Rectal smooth muscle tissue (tissue), 1 donor: ENCODE results near the gene TAS1R1.

Experiments used
- H3K27ac ChIP-seq: one replicate; pipeline ENCODE4 v1.7.0; 2013; ENCODE audit warnings: low read depth, low read length, inconsistent platforms
- H3K27me3 ChIP-seq: one replicate; pipeline ENCODE4 v1.7.0; 2013; ENCODE audit warnings: low read length; ENCODE audit not compliant: control insufficient read depth, insufficient read depth
- H3K36me3 ChIP-seq: one replicate; pipeline ENCODE4 v1.7.0; 2013; ENCODE audit warnings: low read length; ENCODE audit not compliant: control insufficient read depth, insufficient read depth
- H3K4me1 ChIP-seq: one replicate; pipeline ENCODE4 v1.7.0; 2013; ENCODE audit warnings: low read length; ENCODE audit not compliant: control insufficient read depth, insufficient read depth
- H3K4me3 ChIP-seq: one replicate; pipeline ENCODE4 v1.7.0; 2013; ENCODE audit warnings: low read length
- H3K9ac ChIP-seq: one replicate; pipeline ENCODE4 v1.7.0; 2013; ENCODE audit warnings: low read length

Gene TAS1R1

GRCh38 chr1:6627841-6628545 is 72.9 kb downstream of the TAS1R1 start:
- Histone ChIP-seq H3K36me3 (peaks cover 22% of the 10 kb centered on the region), H3K27me3 (peaks cover 2% of the 10 kb centered on the region), H3K4me3 (no peak overlapping the region), H3K9ac (no peak overlapping the region), H3K27ac (no peak overlapping the region), H3K4me1 (peaks cover 2% of the 10 kb centered on the region)

DNA sequence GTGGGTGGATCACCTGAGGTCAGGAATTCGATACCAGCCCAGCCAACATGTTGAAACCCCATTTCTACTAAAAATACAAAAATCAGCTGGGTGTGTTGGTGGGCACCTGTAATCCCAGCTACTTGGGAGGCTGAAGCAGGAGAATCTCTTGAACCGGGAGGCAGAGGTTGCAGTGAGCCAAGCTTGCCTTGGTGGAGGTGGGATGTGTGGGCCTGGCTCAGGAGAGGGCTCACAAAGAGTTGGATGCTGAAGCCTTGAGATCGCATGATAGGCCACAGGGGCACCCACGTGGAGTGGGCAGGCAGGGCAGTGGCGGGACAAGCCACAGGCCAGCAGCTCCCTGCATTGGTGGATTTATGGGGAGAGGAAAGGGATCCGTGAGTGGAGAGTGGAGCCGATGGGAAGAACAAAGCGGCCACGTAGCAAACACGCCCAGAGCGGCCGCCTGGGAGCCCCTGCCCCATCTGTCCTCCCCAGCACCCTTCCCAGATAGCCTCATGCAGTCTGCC is 73.9 kb downstream of the TAS1R1 start:
- Histone ChIP-seq H3K4me1 (peaks cover 2% of the 10 kb centered on the region), H3K27ac (no peak overlapping the region), H3K36me3 (peaks cover 24% of the 10 kb centered on the region), H3K9ac (no peak overlapping the region), H3K27me3 (peaks cover 2% of the 10 kb centered on the region), H3K4me3 (no peak overlapping the region)
